Endodermal cell (in vitro differentiated cells): ENCODE results near the gene ZNF888. TPM values are rescaled to one million over a fixed set of nuclear protein-coding genes. Genes with fewer than 3 reads are reported as not detected.
A peak's percentile ranks its signal among the peaks of the same experiment; 100 is the strongest.
"Not testable (repeated sequence)": the region's sequence is repeated elsewhere in the genome, so short reads cannot be mapped to it uniquely, and the experiment has no call there.

Experiments
- DNase-seq: peaks from one replicate; pipeline ENCODE4 v3.0.0-alpha.2; 2017
- H3K27ac ChIP-seq: 2 replicates; pipeline ENCODE4 v1.5.1; 2013; ENCODE audit warnings: mild to moderate bottlenecking, low read depth, low read length, moderate library complexity
- H3K27me3 ChIP-seq: 2 replicates; pipeline ENCODE4 v1.6.1; 2013; ENCODE audit warnings: mild to moderate bottlenecking, low read length, moderate library complexity; ENCODE audit not compliant: insufficient read depth, control insufficient read depth, poor library complexity, severe bottlenecking
- H3K36me3 ChIP-seq: 2 replicates; pipeline ENCODE4 v1.7.0; 2013; ENCODE audit warnings: mild to moderate bottlenecking, low read length, moderate library complexity; ENCODE audit not compliant: control insufficient read depth, insufficient read depth
- H3K4me1 ChIP-seq: one replicate; pipeline ENCODE4 v1.7.0; 2013; ENCODE audit warnings: low read length; ENCODE audit not compliant: control insufficient read depth, insufficient read depth
- H3K4me3 ChIP-seq: 2 replicates; pipeline ENCODE4 v1.5.1; 2013; ENCODE audit warnings: mild to moderate bottlenecking, low read length, moderate library complexity
- H3K9ac ChIP-seq: 2 replicates; pipeline ENCODE4 v1.6.1; 2013; ENCODE audit warnings: mild to moderate bottlenecking, low read length, moderate library complexity; ENCODE audit not compliant: poor library complexity, severe bottlenecking; ENCODE audit errors: extremely low read depth
- H3K9me3 ChIP-seq: 2 replicates; pipeline ENCODE4 v1.6.1; 2013; ENCODE audit warnings: mild to moderate bottlenecking, low read length, moderate library complexity; ENCODE audit not compliant: control insufficient read depth
- H3K27ac Mint-ChIP-seq: 2 replicates; pipeline ENCODE4 v1.8.0; 2020; ENCODE audit warnings: mixed read lengths
- H3K27me3 Mint-ChIP-seq: 2 replicates; pipeline ENCODE4 v1.8.0; 2021; ENCODE audit warnings: mild to moderate bottlenecking, mixed read lengths; ENCODE audit not compliant: insufficient read depth
- H3K36me3 Mint-ChIP-seq: 2 replicates; pipeline ENCODE4 v1.8.0; 2020; ENCODE audit warnings: low read depth, mixed read lengths
- H3K4me1 Mint-ChIP-seq: 2 replicates; pipeline ENCODE4 v1.8.0; 2020; ENCODE audit warnings: mixed read lengths
- H3K4me3 Mint-ChIP-seq: 2 replicates; pipeline ENCODE4 v1.8.0; 2020; ENCODE audit warnings: mild to moderate bottlenecking, moderate library complexity, mixed read lengths
- H3K9me3 Mint-ChIP-seq: 2 replicates; pipeline ENCODE4 v1.8.0; 2020; ENCODE audit warnings: mild to moderate bottlenecking, mixed read lengths
- WGBS, 2 experiments: methylation state at CpG; one replicate each; pipeline versions ENCODE4 v1.1.5 to v1.1.7; 2013; ENCODE audit warnings: missing lambda C conversion rate in 2 of 2, mixed read lengths in 1 of 2; ENCODE audit not compliant: insufficient coverage in 1 of 2, insufficient read length in 1 of 2; 5-methylcytosine and 5-hydroxymethylcytosine counted together
- total RNA-seq, 2 donors: library from RNA; stranded (reverse); fragmentation: NEBNext Ultra II Directional in 1 of 2; extraction: Animal tissue kit (Norgen Biotek cat#: 25700) in 1 of 2; gene quantifications; 2 replicates in 1 of 2; 3 replicates in 1 of 2; pipeline ENCODE4 v1.2.1, GENCODE V29; 2021
- TF ChIP-seq, protein P1 (sequence below): fragments of 200-600 bp; sonication (generic); conservative IDR thresholded peaks from 2 replicates; pipeline ENCODE4 v1.5.0; 2021; ENCODE audit warnings: antibody characterized with exemption, mild to moderate bottlenecking

The ZNF888 gene
- total RNA-seq, 2 donors from 2014 or later: 13.4 to 19.6 TPM

DNA sequence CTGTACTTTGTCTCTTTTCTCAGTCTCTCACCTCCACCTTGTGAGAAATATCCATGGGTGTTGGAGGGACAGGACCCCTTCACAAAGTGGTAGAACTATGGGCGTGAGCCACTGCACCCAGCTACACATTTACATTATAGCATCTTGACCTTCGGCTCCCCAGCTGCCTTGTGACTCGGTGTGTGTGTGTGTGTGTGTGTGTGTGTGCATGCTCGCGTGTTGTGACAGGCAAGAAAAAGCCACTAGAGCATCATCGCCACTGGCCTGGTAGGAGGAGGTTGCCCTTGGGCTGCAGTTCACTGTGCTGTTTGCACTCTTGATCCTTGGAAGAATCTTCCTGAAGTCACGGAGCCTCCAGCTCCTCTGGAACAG is 13.7 kb upstream of the ZNF888 start:
- WGBS, 2 experiments: 91 to 92% methylated on average over 2 to 6 of the region's 7 CpGs
- Mint-ChIP-seq H3K4me1 (peaks cover 31% of the 10 kb centered on the region), H3K9me3 (no peaks in the 10 kb centered on the region), H3K27me3 (no peaks in the 10 kb centered on the region), H3K27ac (peak overlapping the region; percentile 25), H3K36me3 (peaks cover 64% of the 10 kb centered on the region), H3K4me3 (no peak overlapping the region)
- no peak overlapping the region for H3K27ac ChIP-seq
- no peak overlapping the region for H3K9ac ChIP-seq
- no peak for DNase-seq
- no peaks in the 10 kb centered on the region for H3K27me3 ChIP-seq
- TF ChIP-seq, protein P1, sequence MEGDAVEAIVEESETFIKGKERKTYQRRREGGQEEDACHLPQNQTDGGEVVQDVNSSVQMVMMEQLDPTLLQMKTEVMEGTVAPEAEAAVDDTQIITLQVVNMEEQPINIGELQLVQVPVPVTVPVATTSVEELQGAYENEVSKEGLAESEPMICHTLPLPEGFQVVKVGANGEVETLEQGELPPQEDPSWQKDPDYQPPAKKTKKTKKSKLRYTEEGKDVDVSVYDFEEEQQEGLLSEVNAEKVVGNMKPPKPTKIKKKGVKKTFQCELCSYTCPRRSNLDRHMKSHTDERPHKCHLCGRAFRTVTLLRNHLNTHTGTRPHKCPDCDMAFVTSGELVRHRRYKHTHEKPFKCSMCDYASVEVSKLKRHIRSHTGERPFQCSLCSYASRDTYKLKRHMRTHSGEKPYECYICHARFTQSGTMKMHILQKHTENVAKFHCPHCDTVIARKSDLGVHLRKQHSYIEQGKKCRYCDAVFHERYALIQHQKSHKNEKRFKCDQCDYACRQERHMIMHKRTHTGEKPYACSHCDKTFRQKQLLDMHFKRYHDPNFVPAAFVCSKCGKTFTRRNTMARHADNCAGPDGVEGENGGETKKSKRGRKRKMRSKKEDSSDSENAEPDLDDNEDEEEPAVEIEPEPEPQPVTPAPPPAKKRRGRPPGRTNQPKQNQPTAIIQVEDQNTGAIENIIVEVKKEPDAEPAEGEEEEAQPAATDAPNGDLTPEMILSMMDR: no peak
- peaks cover 20% of the 10 kb centered on the region for H3K9me3 ChIP-seq
- H3K4me3 ChIP-seq: no peak overlapping the region
- H3K4me1 ChIP-seq: no peaks in the 10 kb centered on the region
- H3K36me3 ChIP-seq: peaks cover 64% of the 10 kb centered on the region

DNA sequence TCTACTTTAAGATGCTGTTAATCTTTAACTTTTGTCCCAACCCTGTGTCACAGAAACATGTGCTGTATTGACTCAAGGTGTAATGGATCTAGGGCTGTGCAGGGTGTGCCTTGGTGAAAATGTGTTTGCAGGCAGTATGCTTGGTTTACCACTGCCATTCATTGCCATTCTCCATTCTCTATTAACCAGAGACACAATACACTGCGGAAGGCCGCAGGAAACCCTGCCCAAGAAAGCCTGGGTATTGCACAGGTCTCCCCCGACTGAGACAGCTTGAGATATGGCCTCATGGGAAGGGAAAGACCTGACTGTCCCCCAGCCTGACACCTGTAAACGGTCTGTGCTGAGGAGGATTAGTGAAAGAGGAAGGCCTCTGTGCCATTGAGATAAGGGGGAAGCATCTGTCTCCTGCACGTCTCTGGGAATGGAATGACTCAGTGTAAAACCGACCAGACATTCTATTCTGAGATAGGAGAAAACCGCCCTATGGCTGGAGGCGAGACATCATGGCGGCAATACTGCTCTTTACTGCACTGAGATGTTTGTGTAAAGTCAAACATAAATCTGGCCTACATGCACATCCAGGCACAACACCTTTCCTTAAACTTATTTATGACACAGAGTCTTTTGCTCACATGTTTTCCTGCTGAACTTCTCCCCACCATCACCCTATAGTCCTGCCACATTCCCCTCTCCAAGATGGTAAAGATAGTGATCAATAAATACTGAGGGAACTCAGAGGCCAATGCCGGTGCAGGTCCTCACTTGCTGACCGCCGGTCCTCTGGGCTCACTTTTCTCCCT is 13.1 kb upstream of the ZNF888 start:
- H3K27ac ChIP-seq: no peak overlapping the region

DNA sequence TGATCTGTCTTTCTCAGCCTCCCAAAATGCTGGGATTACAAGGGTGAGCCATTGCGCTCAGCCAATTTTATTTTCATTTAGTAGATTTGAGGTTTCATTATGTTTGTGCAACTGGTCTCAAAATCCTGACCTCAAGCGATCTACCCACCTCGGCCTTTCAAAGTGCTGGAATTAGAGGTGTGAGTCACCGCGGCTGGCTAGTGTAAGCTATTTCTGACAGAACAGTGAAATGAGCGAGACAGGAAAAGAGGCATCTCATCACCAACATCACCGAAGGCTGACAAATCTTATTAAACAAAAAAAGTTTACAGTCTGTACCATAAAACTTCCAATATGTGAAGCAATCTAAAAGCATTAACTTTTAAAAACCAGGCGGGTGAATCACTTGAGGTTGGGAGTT is 12.2 kb upstream of the ZNF888 start:
- DNase-seq: no peak
- TF ChIP-seq, protein P1: no peak
- no peaks in the 10 kb centered on the region for H3K9me3 Mint-ChIP-seq
- H3K27ac Mint-ChIP-seq: no peak overlapping the region
- H3K4me3 ChIP-seq: no peak overlapping the region
- H3K36me3 ChIP-seq: peaks cover 67% of the 10 kb centered on the region
- 82 to 98% methylated on average over 8 of the region's 8 CpGs for WGBS, 2 experiments
- no peak overlapping the region for H3K27ac ChIP-seq
- H3K27me3 ChIP-seq: no peaks in the 10 kb centered on the region
- no peak overlapping the region for H3K9ac ChIP-seq
- peaks cover 67% of the 10 kb centered on the region for H3K36me3 Mint-ChIP-seq
- H3K4me1 ChIP-seq: no peaks in the 10 kb centered on the region
- peaks cover 20% of the 10 kb centered on the region for H3K9me3 ChIP-seq
- H3K27me3 Mint-ChIP-seq: no peaks in the 10 kb centered on the region
- no peak overlapping the region for H3K4me3 Mint-ChIP-seq
- peaks cover 27% of the 10 kb centered on the region for H3K4me1 Mint-ChIP-seq

More for the DNA sequence above, 13.1 kb upstream of the ZNF888 start:
- Histone ChIP-seq H3K4me3 (no peak overlapping the region), H3K9ac (no peak overlapping the region), H3K9me3 (peaks cover 20% of the 10 kb centered on the region), H3K27me3 (no peaks in the 10 kb centered on the region), H3K4me1 (no peaks in the 10 kb centered on the region), H3K36me3 (peaks cover 64% of the 10 kb centered on the region)
- Mint-ChIP-seq H3K9me3 (no peaks in the 10 kb centered on the region), H3K4me3 (no peak overlapping the region), H3K4me1 (peaks cover 29% of the 10 kb centered on the region), H3K27ac (peak overlapping the region; percentile 25), H3K36me3 (peaks cover 69% of the 10 kb centered on the region), H3K27me3 (no peaks in the 10 kb centered on the region)
- DNase-seq: no peak
- 94 to 95% methylated on average over 5 to 12 of the region's 12 CpGs for whole genome bisulfite sequencing, 2 experiments
- TF ChIP-seq, protein P1: no peak

DNA sequence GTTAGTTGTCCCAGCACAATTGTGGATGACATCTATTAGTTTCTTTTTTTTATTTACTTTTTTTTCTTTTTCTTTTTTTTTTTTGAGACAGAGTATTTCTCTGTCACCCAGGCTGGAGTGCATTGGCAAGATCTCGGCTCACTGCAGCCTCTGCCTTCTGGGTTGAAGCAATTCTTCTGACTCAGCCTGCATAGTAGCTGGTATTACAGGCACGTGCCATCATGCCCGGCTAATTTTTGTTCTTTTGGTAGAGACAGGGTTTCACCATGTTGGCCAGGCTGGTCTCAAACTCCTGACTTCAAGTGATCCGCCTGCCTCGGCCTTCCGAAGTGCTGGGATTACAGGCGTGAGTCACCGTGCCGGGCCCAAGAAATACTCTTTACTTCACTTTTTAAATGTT is 1.4 kb upstream of the ZNF888 start:
- H3K27ac ChIP-seq, H3K27me3 Mint-ChIP-seq, H3K4me3 Mint-ChIP-seq, H3K27ac Mint-ChIP-seq, H3K4me1 ChIP-seq, H3K4me3 ChIP-seq, H3K9ac ChIP-seq, DNase-seq, H3K9me3 Mint-ChIP-seq, H3K27me3 ChIP-seq: not testable (repeated sequence)
- Mint-ChIP-seq H3K36me3 (peaks cover 49% of the 10 kb centered on the region), H3K4me1 (peaks cover 17% of the 10 kb centered on the region)
- 96 to 100% methylated on average over 5 to 9 of the region's 9 CpGs for WGBS, 2 experiments
- peaks cover 17% of the 10 kb centered on the region for H3K9me3 ChIP-seq
- peaks cover 40% of the 10 kb centered on the region for H3K36me3 ChIP-seq
